ENCODE measurements around the gene DSTN.

DNA sequence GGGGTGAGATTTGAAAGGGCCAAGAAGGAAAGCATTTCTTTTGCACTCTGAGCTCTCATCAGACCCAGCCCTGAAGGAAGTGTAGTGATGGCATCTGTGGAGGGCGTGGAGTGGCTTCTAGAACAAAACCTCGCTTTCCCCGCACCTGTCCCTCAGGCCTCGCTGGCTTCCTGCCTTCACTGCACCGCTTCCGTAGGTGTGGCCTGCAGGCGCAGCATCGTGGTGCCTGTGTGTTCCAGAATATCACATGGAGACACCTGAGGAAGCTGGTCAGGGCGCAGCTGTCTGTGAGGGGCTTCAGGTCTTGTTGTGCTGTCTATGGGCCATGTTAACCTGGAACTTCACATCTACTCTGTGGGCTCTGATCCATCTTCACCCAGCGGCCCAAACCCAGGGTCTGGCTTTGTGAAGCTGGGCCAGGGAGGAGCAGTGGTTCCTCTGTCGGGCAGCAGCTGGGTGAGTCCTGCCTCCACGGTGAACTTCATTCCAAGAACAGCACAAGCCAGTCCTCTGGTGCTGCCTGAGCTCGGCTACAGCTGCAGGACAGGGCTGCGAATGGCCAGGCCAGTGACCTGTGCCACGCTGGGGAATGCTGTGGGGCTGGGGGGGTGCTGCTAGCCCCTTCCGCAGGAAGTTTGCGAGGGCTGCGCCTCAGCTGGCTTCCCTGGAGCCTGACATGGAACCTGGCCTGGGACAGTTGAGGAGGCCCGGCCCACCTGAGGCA lies 40.9 kb downstream of the DSTN start:
- TF ChIP-seq, protein P1, sequence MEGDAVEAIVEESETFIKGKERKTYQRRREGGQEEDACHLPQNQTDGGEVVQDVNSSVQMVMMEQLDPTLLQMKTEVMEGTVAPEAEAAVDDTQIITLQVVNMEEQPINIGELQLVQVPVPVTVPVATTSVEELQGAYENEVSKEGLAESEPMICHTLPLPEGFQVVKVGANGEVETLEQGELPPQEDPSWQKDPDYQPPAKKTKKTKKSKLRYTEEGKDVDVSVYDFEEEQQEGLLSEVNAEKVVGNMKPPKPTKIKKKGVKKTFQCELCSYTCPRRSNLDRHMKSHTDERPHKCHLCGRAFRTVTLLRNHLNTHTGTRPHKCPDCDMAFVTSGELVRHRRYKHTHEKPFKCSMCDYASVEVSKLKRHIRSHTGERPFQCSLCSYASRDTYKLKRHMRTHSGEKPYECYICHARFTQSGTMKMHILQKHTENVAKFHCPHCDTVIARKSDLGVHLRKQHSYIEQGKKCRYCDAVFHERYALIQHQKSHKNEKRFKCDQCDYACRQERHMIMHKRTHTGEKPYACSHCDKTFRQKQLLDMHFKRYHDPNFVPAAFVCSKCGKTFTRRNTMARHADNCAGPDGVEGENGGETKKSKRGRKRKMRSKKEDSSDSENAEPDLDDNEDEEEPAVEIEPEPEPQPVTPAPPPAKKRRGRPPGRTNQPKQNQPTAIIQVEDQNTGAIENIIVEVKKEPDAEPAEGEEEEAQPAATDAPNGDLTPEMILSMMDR (IDR thresholded peaks at IDR 0.05 in 8 of 11, conservative IDR thresholded peaks at IDR 0.05 in 3 of 11), result no peak
- TF ChIP-seq POLR2AphosphoS5 (IDR thresholded peaks at IDR 0.05), result peak; percentile 63 to 71 (median 69)
- no peak for TF ChIP-seq POLR2A (IDR thresholded peaks at IDR 0.05)
